GM21825 (cell line): ENCODE data around the gene CTSL.

ENCODE experiments used
- ATAC-seq: cut with Tn5 transposase; IDR thresholded peaks from one replicate; pipeline ENCODE4 v1.9.1; 2021; ENCODE audit warnings: mild to moderate bottlenecking, moderate library complexity; ENCODE audit not compliant: unreplicated experiment

The CTSL gene

DNA sequence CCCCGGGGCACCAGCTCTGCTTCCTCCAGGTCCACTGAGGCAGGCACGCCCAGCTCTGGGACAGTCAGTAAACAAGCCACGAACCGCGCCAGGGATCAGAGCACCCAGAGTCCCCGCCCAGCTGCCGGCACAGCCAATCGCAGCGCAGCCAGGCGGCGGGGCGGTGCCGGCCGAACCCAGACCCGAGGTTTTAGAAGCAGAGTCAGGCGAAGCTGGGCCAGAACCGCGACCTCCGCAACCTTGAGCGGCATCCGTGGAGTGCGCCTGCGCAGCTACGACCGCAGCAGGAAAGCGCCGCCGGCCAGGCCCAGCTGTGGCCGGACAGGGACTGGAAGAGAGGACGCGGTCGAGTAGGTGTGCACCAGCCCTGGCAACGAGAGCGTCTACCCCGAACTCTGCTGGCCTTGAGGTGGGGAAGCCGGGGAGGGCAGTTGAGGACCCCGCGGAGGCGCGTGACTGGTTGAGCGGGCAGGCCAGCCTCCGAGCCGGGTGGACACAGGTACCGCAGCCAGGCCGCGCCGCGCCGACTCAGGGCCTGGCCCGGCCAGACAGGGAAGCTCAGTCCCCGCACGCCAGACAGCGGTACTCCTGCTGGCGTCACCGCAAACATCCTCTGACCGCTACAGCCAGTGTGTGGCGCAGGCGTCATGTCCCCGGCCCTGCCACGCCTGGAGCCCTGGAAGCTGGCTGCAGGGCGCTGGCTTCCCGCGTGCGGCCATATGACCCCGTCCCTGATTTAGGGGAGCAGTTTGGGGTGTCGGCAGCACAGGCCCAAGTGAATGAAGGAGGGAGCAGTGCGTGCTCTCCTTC, at the start of gene CTSL:
Gene CTSL (plus strand): TSS at position 220 of the 810 bp plus-strand sequence. CDS start 1,485 bp downstream, outside the sequence.
- no peak for ATAC-seq

DNA sequence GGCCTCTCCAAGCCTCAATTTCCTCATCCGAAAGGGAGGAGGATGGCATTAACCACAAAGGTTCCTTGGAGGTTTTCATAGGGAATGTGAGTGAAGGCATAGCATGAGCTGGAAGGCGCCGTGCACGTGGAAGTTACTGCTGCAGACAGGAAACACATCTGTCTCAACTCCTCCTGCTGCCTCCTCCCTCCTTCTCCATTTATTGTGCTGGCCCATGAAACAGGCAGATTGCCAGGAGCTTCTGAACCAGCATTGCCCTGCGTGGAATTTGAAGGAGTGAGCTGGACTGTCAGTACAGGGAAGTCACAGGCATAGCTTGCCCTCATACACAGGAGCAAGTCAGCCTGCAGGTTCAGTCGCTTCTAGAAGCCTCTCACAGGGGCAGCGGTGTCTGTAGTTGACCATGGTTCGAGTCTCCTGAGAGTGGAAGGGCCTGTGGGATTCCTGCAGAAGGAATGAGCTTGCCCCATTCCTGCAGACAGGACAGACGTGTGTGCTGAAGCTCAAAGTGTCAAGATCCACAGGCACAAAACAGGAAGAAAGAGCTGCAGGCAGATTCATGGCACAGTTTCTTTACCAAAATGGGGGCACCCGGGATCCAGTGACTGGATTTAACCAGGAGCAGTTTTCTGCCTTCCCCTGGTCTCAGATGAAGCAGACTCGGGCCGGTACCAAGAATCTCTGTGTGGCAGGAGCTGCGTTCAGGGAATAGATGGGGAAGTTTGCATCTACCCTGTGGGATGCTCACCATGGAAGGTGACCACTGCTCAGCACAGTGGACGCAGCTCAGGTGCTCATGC, 48.7 kb upstream of the CTSL start:
- no peak for ATAC-seq

DNA sequence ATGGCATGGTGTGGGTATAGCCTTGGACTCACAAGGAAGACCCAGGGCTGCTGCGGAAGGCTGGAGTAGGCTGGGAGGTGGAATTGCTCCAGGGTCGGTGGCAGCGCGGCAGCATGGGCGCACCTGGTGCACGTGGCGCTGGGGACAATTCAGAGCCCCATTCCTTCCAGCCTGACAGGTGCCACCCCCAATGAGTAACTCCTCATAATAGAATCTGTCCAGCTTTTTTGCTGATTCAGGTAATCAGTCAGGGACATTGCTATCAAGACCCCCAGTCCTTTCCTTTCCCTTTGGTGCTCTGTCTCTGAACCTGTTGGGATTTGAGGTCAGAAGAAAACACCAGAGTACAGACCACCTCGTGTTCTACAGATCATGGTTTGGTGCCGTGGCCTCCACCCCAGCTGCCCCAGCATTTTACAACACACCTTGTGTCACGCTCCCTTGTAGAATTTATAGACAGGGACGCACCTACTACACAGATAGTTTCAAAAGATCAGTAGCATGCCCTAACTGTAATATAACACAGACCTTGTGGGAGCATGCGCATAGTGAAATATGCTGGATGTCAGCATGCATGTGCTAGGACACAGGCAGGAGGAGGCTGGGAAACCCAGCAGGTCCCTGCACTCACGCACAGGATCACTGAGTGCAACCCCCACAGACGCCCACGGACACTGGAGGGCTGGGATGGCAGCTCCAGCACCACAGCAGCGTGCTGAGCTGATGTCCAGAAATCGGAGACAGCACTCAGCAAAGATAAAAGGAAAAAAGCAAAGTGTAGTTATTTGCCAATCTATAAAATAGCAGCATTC, 47.9 kb upstream of the CTSL start:
- no peak for ATAC-seq

DNA sequence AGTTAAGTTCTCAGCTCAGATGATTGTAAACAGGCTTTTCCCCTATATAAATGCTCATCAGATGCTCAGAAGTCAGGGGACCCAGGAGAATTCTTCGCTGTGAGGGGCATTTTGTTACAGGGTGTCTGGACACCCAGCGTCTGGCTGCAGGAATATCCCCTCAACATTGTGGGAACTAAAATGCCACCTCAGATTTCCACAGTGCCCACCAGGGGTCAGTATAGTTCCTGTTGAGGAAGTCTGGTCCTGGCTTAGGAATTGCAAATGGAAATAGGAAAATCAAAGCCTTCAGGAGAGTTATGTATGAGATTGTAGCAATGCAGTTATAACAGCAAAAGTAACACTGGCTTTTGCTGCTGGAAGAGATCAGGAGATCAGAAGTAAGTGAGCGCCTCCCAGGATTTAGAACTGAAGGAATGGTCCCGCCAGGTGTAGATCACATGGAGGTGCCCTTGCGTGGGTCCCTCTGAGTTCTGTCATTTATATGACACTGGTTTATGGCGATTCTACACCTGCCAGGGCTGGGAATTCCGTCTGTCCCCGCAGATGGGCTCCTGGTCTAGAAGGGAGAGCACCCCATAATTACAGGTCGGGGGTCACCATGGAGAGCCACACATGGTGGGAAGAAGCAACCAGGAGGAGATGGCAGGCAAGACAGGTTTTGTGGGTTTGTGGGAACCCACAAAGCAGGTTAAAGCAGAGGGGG, 47.1 kb upstream of the CTSL start:
- ATAC-seq, result no peak

DNA sequence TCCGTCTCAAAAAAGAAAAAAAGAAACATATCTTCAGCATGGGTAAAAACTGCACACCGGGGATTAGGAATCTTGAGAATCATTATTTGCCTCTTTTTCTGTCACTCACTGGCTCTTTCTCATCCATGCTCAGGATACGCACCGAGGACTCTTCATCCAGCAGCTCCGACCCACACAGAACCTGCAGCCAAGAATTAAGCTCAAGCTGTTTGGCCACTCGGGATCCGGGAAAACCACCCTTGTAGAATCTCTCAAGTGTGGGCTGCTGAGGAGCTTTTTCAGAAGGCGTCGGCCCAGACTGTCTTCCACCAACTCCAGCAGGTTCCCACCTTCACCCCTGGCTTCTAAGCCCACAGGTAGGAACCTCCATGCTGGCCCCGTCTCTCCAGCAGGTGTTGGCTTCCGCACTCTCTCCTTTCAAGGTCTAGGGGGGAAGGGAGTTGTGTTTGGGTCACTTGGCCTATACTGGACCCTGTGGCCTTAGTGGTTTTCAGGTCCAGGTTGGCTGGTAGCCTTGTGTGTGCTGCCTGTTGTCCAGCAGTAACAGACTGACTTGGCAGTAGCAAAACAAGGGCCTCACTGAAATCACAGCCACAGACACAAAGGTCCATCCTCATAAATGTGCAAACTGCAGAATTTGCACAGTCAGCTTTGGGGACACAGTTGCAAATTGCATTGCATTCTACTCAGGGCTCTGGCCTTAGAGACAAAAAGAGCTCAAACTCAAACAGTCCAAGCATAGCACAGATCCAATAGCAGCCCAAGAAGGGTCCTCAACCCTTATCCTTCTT, 44.5 kb upstream of the CTSL start:
- no peak for ATAC-seq

DNA sequence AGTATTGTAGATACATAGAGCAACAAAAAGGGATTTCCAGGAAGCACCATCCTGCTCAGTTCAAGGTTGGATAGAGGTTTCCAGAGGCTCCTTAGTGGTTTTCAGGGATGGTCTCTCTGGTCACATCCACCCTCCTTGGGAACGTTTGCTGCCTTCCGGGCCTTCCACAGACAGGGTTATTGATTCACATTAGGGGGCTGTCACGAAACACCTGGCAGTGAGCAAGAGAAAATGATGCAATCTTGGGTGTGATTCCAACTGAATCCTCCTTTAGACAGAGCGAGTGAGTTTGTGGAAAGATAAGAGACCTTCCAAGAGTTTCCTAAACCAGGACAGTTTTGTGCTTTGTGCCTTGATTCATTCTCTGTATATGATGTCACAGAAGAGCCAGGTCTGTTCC, 43.8 kb upstream of the CTSL start:
- ATAC-seq, result no peak

DNA sequence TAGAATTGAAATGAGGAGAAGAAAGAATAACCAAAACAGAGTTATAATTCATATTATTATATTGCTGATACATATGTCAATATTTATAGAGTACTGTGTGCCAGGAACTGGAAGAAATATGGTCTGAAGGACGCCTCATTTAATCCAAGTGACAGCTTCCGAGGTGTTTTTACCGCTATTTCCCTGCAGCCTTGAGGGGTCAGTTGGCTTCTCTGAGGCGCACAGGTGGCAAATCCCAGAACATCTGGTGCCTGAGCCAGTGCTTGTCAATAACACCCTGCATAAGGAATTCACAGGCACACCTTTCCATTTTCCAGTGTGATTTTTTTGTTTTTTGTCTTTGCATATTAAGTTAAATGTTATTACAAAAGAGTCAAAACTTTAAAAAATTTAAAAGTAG, 43.3 kb upstream of the CTSL start:
- no peak for ATAC-seq

DNA sequence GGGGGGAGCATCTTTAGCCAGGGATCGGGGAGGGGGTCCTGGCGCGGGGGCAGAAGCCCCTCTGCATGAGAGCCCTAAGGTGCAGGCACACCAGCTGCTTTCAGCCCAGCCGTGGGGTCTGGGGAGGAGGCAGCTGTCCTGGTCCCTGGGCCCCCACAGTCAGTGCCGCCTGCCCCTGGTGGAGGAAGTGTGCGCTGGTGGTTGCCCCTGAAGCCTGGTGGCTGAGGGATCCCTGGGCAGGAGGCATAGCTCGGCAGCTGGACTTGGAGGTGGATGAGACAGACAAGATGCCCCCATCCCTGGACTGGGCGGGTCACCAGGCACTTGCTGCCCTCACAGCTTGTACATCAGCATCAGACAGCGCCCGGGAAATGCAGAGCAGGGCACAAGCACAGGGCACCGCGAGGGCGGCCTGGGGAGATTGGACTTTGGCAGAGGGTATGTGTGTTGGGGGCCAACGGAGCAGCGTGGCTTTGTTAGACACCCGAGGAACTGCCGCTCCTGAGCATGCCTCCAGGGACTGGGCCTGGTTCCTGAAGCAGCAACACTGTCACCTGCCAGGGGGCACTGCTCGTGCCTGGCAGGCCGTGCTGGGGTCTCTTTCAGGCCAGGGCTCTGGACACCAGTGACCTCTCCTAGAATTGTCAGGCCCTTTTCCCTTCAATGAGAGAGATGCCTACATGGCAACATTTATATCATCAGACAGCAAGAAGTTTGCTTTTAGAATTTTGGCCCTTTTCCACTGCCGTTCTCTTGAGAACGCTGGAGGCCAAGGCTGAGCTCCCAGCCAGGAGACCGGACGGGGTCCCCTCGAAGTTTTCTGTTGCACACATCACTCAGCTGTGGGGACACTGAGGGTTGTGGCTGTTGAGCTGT, 41.9 kb upstream of the CTSL start:
- ATAC-seq, result no peak

DNA sequence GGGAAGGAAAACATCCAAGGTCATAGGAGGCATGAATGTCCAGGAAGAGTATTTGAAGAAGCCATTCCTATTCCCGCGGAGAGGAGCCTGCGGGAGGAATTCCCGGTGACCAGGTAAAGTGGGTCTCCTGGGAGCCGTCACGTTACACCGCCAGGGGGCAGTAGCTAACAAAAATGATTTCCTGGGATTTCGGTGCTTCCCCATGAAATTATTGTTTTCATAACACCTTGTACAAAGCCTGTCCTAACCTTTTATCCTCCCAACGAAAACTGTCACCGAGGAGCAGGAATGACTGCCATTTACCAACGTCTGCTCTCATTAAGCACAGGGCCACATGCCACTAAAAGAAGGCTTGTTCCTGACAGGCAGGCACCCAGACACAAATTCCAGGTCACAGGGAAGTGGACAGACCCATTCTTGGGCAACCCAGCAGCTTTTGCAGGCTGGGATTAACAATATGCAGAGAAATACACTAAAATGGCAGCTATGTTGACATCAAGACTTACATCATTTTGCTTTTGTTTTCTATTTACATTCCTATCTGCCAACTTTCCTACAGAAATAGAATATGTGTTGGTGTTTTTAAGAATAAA, 41.2 kb upstream of the CTSL start:
- ATAC-seq, result no peak

DNA sequence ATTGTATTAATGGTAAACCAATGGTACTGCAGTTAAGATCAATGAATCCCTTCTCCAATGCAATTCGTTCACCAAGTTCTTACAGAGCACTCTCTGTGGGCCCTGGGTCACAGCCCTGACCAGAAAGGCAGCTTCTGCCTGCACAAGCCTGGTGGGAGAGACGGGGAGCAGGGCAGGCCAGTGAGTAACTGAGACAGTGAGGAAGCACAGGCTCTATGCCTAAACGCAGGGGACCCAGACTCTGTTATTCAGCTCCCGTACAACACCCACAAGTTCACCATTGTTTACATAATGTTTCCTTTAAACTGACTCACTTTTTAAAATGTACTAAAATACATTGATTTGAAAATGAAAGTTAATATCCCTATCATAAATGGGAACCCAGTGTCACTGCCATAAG, 40.5 kb upstream of the CTSL start:
- no peak for ATAC-seq

DNA sequence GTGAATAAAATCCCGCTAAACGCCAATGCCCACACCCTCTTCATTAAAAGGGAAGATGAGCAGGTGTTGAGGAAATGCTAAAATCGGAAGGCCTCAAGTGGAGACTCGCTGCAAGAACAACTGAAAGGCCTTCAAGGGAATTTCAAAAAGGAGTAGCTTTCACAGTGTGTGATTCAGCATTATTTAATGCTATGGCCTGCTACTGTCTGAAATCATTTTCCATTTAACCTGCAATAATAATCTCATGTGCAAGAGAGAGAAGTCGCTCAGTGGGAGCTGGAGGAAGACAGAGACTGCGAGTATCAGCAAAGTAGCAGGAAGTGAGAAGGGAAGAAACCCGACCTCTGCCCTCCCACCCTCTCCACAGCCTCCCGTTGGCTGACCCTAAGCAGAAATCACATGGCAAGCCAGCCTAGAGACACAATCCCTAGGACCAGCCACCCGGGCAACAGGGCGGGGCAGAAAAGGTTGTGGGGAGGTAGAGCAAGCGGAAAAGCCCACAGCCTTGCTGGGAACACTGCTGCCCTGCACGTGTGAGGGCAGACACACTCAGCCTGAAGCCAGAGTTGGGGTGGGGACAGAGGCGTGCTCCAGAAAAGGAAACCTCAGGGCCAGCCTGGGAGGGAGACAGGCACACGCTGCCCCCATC, 39.9 kb upstream of the CTSL start:
- ATAC-seq, result no peak

DNA sequence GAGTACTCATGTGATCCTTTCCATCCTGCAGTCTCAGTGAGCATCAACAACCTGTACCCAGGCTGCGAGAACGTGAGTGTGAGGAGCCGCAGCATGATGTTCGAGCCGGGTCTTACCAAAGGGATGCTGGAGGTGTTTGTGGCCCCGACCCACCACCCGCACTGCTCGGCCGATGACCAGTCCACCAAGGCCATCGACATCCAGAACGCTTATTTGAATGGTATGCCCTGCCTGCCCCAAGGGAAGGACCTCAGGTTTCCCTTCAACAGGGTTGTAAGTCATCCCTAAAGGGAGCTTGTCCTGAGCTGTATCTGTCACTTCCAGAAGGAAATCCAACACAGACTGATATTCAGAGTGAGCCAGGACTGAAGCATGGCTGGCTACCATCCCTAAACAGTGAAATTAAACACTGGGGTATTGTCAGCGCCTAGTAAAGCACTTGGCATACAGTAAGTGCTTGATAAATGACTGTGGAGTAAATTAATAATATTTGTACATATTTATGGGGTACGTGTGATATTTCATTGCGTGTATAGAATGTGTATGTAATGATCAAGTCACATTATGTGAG, 39.3 kb upstream of the CTSL start:
- no peak for ATAC-seq

DNA sequence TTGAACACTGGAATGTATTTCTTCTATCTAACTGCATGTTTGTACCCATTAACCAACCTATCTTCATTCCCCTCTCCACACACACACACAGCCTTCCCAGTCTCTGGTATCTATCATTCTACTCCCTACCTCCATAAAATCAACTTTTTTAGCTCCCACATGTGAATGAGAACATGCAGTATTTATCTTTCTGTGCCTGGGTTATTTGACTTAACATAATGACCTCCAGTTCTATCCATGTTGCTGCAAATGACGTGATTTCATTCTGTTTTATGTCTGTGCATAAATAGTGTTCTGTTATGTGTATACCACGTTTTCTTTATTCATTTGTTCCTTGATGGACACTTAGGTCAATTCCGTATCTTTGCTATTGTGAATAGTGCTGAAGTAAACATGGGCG, 38.7 kb upstream of the CTSL start:
- ATAC-seq, result no peak

DNA sequence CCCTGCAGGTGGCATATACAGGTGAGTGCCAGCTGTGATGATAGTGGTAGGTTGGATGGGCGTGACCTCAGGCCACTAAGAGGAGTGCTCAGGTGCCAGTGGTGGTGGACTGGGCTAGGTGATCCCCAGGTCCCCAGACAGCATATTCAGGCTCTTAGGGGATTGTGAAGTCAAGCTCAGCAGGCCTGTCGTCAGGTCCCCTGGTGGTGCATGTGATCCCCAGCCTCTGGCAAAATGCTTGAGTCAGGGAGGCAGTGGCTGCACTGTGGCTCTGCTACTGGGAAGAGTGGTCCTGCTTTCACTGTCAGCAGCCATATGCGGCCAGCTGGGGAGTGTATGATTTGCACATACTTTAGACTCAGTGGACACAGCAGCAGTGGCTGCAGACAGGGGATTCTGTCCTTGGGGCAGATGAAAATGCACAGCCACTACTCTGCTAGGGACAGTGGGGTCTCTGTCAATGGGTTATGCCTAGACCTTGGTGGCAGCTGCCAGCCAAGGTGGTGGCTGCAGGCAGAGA, 31.6 kb upstream of the CTSL start:
- no peak for ATAC-seq

DNA sequence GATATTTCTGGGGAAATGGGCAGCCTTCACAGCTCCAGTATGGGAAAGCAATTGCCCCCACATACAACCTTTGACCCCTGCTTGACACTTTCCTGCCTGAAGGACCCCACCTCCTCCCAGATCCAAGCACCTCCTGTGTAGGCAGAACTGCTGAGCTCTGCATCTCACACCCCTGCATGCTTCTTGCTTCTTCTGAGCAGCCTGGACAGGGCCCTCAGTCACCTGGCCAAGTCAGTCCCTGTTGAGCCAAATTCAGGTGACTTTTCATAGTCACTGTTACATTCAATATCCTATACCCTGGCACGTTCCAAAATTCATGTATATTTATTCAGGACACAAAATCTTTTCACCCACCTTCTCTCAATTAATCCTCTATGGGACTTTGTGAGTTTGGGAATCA, 30.4 kb upstream of the CTSL start:
- no peak for ATAC-seq

DNA sequence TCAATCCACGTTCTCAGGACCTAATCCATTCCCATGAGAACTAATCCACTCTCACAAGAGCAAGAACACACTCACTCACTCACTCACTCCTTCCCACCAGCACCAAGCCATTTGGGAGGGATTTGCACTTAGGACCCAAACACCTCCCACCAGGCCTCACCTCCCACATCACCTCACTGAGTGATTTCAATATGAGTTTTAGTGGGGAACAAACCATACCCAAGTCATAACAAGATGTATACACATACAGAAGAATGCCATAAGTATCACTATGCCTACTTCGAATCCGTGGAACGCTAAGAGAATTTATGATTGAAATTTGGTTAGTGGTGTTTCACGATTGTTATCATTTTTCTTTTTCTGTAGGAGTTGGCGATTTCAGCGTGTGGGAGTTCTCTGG, 29.3 kb upstream of the CTSL start:
- ATAC-seq, result no peak

DNA sequence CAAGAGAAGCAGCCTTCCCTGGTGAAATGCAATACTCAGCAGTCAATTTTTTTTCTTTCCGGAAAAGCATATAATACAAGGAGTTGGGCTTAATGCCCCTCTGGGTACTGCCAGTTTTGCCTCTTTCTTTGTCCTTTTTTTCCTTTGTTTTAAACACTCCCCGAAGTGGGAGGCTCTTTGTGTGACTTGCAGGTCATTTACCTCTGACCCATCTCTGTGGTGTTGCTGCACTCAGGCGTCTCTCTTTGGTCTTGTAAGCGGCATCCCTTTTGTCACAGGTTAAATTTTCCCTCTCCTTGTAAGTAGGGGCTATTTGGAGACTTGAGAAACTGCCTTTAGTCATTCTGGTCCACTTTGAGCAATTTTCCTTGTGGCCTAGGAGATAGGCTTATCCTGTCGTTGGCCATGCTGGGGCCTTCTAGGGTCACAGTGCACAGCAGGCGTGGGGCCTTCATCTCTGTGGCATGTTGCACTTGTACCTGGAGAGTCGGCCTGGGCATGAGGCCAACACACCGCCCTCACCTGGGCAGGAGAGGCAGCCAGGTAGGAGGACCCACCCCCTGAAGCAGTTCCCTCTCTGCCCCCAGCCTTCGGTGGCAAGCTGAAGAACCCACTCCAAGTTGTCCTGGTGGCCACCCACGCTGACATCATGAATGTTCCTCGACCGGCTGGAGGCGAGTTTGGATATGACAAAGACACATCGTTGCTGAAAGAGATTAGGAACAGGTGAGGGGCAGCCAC, 27.7 kb upstream of the CTSL start:
- ATAC-seq, result no peak
